ENCODE results near the gene CD22. TPM values are rescaled to one million over a fixed set of nuclear protein-coding genes. Genes with fewer than 3 reads are reported as not detected.

CD22 gene
- total and polyA plus RNA-seq, 2 of the 13 experiments (the other 11 are each of a cell fraction or from before 2014, with no cell fraction given) = 0.71 to 1.7 TPM

DNA sequence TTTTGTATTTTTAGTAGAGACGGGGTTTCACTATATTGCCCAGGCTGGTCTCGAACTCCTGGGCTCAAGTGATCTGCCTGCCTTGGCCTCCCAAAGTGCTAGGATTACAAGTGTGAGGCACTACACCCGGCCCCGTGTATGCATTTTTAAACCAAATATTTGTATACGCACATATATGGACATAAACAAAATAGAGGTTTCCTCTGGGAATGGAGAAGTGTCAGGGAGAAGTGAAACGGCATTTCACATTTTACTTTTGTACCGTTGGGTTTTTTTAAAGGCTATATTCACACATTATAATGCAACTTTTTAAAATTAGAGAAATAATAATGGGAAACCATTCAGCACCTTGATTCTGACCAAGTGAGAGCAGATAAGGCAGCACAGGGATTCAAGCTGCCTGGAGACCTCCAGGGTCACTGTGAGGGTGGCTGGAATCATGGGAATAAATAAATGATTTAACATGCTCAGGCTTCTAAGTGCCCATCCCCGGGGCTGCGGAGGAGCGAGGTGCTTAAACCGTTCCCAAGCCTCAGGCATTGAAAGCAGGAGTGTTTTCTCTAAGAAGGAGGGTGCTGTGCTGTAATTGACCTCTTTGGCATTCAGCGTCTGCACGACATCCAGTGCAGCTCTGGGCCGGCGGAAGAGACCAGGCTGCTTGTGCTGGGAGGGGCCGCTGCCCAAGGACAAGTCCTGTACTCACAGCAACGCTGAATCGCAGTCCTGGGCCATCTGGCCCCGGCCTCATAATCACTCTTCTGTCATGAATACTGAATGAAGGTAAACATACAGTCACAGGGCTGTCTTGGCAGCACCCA, 66.6 kb downstream of the CD22 start (continued):
- TF ChIP-seq, protein P1, sequence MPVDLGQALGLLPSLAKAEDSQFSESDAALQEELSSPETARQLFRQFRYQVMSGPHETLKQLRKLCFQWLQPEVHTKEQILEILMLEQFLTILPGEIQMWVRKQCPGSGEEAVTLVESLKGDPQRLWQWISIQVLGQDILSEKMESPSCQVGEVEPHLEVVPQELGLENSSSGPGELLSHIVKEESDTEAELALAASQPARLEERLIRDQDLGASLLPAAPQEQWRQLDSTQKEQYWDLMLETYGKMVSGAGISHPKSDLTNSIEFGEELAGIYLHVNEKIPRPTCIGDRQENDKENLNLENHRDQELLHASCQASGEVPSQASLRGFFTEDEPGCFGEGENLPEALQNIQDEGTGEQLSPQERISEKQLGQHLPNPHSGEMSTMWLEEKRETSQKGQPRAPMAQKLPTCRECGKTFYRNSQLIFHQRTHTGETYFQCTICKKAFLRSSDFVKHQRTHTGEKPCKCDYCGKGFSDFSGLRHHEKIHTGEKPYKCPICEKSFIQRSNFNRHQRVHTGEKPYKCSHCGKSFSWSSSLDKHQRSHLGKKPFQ (CRISPR knock-in tag; IDR thresholded peaks at IDR 0.05; ENCODE audit: insufficient replicate concordance) = peak; percentile 54
- TF ChIP-seq MAF1 (CRISPR knock-in tag; IDR thresholded peaks at IDR 0.05; ENCODE audit: borderline replicate concordance) = no peak
- no peak for TF ChIP-seq CEBPG (CRISPR knock-in tag; IDR thresholded peaks at IDR 0.05)
- TF ChIP-seq SPEN (CRISPR knock-in tag; IDR thresholded peaks at IDR 0.05; ENCODE audit: low read depth) = peak; percentile 42
- no peak for TF ChIP-seq HMG20B (CRISPR knock-in tag; conservative IDR thresholded peaks at IDR 0.05)
- no peak for TF ChIP-seq THAP11 (CRISPR knock-in tag; IDR thresholded peaks at IDR 0.05)
- no peak for TF ChIP-seq DNMT3B (CRISPR knock-in tag; conservative IDR thresholded peaks at IDR 0.05)
- TF ChIP-seq HES4 (CRISPR knock-in tag; IDR thresholded peaks at IDR 0.05; ENCODE audit: borderline replicate concordance) = no peak
- TF ChIP-seq, protein P2, sequence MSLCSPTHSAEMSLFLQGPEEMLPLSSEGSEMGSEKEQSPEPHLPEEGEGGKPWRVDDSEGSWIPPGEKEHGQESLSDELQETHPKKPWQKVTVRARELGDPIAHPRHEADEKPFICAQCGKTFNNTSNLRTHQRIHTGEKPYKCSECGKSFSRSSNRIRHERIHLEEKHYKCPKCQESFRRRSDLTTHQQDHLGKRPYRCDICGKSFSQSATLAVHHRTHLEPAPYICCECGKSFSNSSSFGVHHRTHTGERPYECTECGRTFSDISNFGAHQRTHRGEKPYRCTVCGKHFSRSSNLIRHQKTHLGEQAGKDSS (CRISPR knock-in tag; IDR thresholded peaks at IDR 0.05; ENCODE audit: borderline replicate concordance, low read depth) = no peak
- TF ChIP-seq, protein P3, sequence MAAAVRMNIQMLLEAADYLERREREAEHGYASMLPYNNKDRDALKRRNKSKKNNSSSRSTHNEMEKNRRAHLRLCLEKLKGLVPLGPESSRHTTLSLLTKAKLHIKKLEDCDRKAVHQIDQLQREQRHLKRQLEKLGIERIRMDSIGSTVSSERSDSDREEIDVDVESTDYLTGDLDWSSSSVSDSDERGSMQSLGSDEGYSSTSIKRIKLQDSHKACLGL (CRISPR knock-in tag; IDR thresholded peaks at IDR 0.05) = no peak
- TF ChIP-seq SALL1 (CRISPR knock-in tag; IDR thresholded peaks at IDR 0.05) = peak; percentile 79
- no peak for TF ChIP-seq YY1 (IDR thresholded peaks at IDR 0.05; ENCODE audit: insufficient read depth, insufficient replicate concordance, low read depth, low read length)
- TF ChIP-seq RARA (CRISPR knock-in tag; IDR thresholded peaks at IDR 0.05) = peak; percentile 54; the same call in 1 of the 2 replicates
- TF ChIP-seq, protein P4, sequence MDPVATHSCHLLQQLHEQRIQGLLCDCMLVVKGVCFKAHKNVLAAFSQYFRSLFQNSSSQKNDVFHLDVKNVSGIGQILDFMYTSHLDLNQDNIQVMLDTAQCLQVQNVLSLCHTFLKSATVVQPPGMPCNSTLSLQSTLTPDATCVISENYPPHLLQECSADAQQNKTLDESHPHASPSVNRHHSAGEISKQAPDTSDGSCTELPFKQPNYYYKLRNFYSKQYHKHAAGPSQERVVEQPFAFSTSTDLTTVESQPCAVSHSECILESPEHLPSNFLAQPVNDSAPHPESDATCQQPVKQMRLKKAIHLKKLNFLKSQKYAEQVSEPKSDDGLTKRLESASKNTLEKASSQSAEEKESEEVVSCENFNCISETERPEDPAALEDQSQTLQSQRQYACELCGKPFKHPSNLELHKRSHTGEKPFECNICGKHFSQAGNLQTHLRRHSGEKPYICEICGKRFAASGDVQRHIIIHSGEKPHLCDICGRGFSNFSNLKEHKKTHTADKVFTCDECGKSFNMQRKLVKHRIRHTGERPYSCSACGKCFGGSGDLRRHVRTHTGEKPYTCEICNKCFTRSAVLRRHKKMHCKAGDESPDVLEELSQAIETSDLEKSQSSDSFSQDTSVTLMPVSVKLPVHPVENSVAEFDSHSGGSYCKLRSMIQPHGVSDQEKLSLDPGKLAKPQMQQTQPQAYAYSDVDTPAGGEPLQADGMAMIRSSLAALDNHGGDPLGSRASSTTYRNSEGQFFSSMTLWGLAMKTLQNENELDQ (CRISPR knock-in tag; IDR thresholded peaks at IDR 0.05; ENCODE audit: borderline replicate concordance) = no peak
- peak; percentile 29; the same call in 1 of the 2 replicates for TF ChIP-seq FOSL2 (CRISPR knock-in tag; IDR thresholded peaks at IDR 0.05)
- TF ChIP-seq ZNF891 (CRISPR knock-in tag; IDR thresholded peaks at IDR 0.05) = no peak
- peak; percentile 22; the same call in 1 of the 2 replicates for TF ChIP-seq NR2F6 (IDR thresholded peaks at IDR 0.05)
- TF ChIP-seq NR2F6 (CRISPR knock-in tag; IDR thresholded peaks at IDR 0.05) = peak; percentile 75
- TF ChIP-seq HMG20A (CRISPR knock-in tag; IDR thresholded peaks at IDR 0.05; ENCODE audit: borderline replicate concordance) = no peak
- peak; percentile 52; the same call in 1 of the 2 replicates for TF ChIP-seq MEIS1 (CRISPR knock-in tag; IDR thresholded peaks at IDR 0.05; ENCODE audit: borderline replicate concordance)
- peak; percentile 31; the same call in 1 of the 2 replicates for TF ChIP-seq MTA1 (CRISPR knock-in tag; IDR thresholded peaks at IDR 0.05; ENCODE audit: borderline replicate concordance)
- TF ChIP-seq, protein P5, sequence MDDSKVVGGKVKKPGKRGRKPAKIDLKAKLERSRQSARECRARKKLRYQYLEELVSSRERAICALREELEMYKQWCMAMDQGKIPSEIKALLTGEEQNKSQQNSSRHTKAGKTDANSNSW (CRISPR knock-in tag; IDR thresholded peaks at IDR 0.05; ENCODE audit: borderline replicate concordance) = no peak
- TF ChIP-seq PPARG (CRISPR knock-in tag; conservative IDR thresholded peaks at IDR 0.05) = 0 out of 2 replicates have a peak, but pooled peaks have one; percentile 40
- no peak for TF ChIP-seq ZNF629 (CRISPR knock-in tag; conservative IDR thresholded peaks at IDR 0.05)
- TF ChIP-seq MYNN (CRISPR knock-in tag; IDR thresholded peaks at IDR 0.05; ENCODE audit: low read depth) = no peak
- no peak for TF ChIP-seq ZSCAN12 (CRISPR knock-in tag; IDR thresholded peaks at IDR 0.05)

All from HepG2 (cell line).